Measurements from ENCODE around the gene FBXO38. TPM values are rescaled to one million over a fixed set of nuclear protein-coding genes. Genes with fewer than 3 reads are reported as not detected.

FBXO38 gene, protein sequence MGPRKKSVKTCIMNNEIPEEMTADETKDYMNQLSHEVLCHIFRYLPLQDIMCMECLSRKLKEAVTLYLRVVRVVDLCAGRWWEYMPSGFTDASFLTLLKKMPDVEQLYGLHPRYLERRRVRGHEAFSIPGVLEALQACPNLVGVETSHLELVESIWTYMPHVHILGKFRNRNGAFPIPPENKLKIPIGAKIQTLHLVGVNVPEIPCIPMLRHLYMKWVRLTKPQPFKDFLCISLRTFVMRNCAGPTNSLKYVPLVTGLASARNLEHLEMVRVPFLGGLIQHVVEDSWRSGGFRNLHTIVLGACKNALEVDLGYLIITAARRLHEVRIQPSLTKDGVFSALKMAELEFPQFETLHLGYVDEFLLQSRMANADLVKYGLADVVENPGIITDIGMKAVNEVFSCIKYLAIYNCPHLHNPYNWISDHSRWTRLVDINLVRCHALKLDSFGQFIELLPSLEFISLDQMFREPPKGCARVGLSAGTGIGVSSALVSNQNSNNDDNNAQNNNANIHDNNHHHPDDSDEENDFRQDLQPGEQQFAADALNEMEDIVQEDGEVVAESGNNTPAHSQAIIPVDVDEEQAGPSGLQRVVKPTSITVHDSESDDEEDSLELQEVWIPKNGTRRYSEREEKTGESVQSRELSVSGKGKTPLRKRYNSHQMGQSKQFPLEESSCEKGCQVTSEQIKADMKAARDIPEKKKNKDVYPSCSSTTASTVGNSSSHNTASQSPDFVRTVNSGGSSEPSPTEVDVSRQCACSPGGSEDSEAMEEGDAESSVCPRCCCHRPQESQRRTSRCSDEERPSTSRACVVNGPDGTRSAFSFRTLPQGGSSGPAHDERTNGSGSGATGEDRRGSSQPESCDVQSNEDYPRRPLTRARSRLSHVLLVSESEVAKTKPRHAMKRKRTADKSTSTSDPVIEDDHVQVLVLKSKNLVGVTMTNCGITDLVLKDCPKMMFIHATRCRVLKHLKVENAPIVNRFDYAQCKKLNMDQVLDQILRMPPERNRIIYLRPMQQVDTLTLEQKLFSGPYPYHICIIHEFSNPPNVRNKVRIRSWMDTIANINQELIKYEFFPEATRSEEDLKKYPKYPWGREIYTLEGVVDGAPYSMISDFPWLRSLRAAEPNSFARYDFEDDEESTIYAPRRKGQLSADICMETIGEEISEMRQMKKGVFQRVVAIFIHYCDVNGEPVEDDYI
- 39.3 and 65.1 TPM in 2 replicates for total RNA-seq

DNA sequence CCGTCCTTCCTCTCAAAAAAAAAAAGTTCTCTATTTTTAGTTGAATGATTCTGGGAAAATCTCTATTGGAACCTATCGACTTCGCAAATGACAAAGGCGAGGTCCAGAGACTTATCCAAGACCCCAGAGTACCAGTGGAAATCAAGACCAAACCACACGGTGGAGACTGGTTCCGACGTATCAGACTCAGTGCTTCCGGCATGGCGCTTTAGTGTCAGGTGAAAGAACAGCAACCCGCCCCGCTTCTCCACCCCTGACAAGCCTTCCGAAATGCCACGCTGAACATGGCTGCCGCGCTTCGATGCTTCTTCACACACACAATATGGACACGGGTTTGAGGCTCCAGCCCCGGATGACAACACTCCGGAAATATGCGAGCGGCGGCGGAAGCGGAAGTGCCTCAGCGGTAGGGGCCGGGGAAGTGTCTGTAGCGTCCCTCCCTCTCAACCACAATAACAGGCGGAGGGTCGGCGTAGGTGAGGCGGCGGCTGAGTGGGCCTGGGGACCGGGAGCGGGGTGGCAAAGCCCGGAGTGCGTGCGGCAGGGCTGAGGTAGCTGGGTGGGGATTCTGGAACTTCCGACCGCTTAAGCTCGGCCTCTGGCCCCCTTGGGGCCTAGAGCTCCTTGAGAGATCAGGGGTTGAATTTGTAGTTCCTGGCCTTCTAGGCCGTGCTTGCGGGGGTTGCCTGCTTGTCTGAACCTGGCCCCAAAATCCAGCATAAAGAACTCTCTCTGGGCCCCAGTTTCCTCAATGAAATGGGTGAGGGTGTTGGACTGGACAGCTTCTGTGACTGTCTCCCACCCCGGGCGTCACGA, at the start of gene FBXO38:
Gene FBXO38, plus strand, starts transcription at position 395 of the 816 bp plus-strand sequence. CDS start 10,819 bp downstream, outside the sequence.

DNA sequence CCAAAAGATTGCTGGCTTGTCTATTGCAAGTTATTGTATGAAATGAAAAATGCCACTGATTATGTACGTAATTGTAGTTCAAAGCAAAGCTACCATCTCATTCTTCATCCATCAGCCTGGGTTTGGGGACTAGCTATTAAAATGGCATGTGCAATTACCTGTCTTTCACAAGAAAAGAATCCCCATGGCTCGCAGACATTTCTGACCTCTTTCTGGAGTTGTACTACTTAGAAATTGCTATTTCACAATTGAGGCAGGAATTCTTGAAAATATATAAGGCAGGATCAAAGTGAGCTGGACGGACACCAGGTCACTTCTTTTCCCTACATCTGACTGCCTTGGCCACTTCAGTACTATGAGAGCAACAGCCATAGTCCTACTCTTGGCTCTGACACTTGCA, 48.5 kb upstream of the FBXO38 start, which contains the start of gene SPINK9:
Gene SPINK9, plus strand, starts transcription at position 301 of the 400 bp plus-strand sequence. Its CDS starts 55 bp downstream, at position 356.

Other genes starting within 250 kb of the FBXO38 start
- gene SPINK14, start 215.4 kb upstream of the FBXO38 start, total RNA-seq: not detected in 2 replicates
- not detected in 2 replicates for gene SPINK6, start 180.9 kb upstream of the FBXO38 start, total RNA-seq
- not detected in 2 replicates for gene MARCOL, start 145.4 kb upstream of the FBXO38 start, total RNA-seq
- gene SPINK13, start 115.2 kb upstream of the FBXO38 start, total RNA-seq: not detected in 2 replicates
- gene SPINK7, start 71.5 kb upstream of the FBXO38 start, total RNA-seq: not detected in 2 replicates
- not detected in 2 replicates for gene SPINK9, start 48.4 kb upstream of the FBXO38 start, total RNA-seq

All from regular cardiac myocyte (primary cell).